DND-41 (cell line): Measurements from ENCODE around the gene HEYL.

Source experiments
- ATAC-seq: fragments of 200-7000 bp; cut with Tn5 transposase; 3 replicates; pipeline ENCODE4 v1.9.1; 2021; ENCODE audit warnings: low read depth; ENCODE audit not compliant: insufficient read depth
- DNase-seq: peaks from one replicate; pipeline ENCODE4 v3.0.0-alpha.2; 2020
- H2AFZ ChIP-seq: 2 replicates; pipeline ENCODE4 v1.6.0; 2012; ENCODE audit warnings: low read depth, low read length
- H3K27ac ChIP-seq: 2 replicates; pipeline ENCODE4 v1.5.1; 2012; ENCODE audit warnings: low read length, inconsistent platforms
- H3K27me3 ChIP-seq: fragments of 200-600 bp; sonication (generic); 2 replicates; pipeline ENCODE4 v1.6.0; 2012; ENCODE audit warnings: low read length, mild to moderate bottlenecking, inconsistent platforms; ENCODE audit not compliant: insufficient read depth, poor library complexity
- H3K36me3 ChIP-seq: 2 replicates; pipeline ENCODE4 v1.5.1; 2012; ENCODE audit warnings: low read length, inconsistent platforms; ENCODE audit not compliant: insufficient read depth
- H3K4me1 ChIP-seq: 2 replicates; pipeline ENCODE4 v1.5.1; 2012; ENCODE audit warnings: mild to moderate bottlenecking, low read length; ENCODE audit not compliant: insufficient read depth
- H3K4me2 ChIP-seq: 2 replicates; pipeline ENCODE4 v1.6.0; 2012; ENCODE audit warnings: mild to moderate bottlenecking, moderate library complexity, low read length, inconsistent platforms; ENCODE audit not compliant: insufficient read depth
- H3K4me3 ChIP-seq, 2 experiments: fragments of 200-600 bp in 1 of 2; shearing (Covaris generic) in 1 of 2; 2 replicates each; pipeline ENCODE4 v1.5.1; 2012 to 2016; ENCODE audit warnings: inconsistent platforms in 2 of 2, low read length in 2 of 2, mild to moderate bottlenecking in 2 of 2, low read depth in 1 of 2, moderate library complexity in 1 of 2
- H3K79me2 ChIP-seq: 2 replicates; pipeline ENCODE4 v1.6.0; 2012; ENCODE audit warnings: low read length, inconsistent platforms; ENCODE audit not compliant: insufficient read depth
- H3K9ac ChIP-seq: 2 replicates; pipeline ENCODE4 v1.6.0; 2012; ENCODE audit warnings: low read depth, mild to moderate bottlenecking, inconsistent platforms, low read length, moderate library complexity
- H3K9me3 ChIP-seq: 2 replicates; pipeline ENCODE4 v1.5.1; 2012; ENCODE audit warnings: low read length, moderate library complexity, mild to moderate bottlenecking, inconsistent platforms; ENCODE audit not compliant: insufficient read depth, severe bottlenecking
- H4K20me1 ChIP-seq: 2 replicates; pipeline ENCODE4 v1.6.0; 2012; ENCODE audit warnings: low read length; ENCODE audit not compliant: insufficient read depth
- EZH2 ChIP-seq: IDR thresholded peaks from 3 replicates; pipeline ENCODE4 v1.6.1; 2012; ENCODE audit warnings: borderline replicate concordance, low read depth, mild to moderate bottlenecking, moderate library complexity, low read length, inconsistent platforms; ENCODE audit not compliant: severe bottlenecking
- TF ChIP-seq, protein P1 (sequence below): IDR thresholded peaks from 2 replicates; pipeline ENCODE4 v1.5.1; 2012; ENCODE audit warnings: borderline replicate concordance, low read length, moderate library complexity, mild to moderate bottlenecking; ENCODE audit not compliant: poor library complexity, severe bottlenecking; ENCODE audit errors: extremely low read depth

Gene HEYL

DNA sequence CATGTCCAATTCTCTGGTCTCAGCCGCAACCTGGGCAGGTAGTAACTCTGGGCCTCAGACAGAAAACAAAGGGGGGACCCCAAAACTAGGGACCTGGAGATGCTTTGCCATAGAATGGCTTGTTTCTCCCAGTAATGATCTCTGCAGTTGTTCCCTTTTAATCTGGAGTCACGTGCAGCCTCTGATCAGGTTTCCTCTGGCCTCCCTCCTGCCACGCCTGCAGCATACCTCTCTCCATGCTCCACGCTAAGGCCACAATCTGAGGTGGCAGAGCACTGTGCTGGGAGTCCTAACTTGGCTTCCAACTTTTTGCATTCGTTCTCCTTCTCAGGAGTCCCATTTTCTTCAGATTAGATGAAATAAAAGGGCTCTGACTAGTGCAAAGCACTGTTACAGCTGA lies 64.8 kb downstream of the HEYL start:
- peak overlapping the region; percentile 79 to 97; a peak in 3 of 4 replicates for H3K4me3 ChIP-seq
- DNase-seq (no peak), ATAC-seq (no peak)
- H4K20me1 ChIP-seq = peaks cover 59% of the 10 kb centered on the region
- H2AFZ ChIP-seq = no peak overlapping the region
- no peak for TF ChIP-seq EZH2
- TF ChIP-seq, protein P1, sequence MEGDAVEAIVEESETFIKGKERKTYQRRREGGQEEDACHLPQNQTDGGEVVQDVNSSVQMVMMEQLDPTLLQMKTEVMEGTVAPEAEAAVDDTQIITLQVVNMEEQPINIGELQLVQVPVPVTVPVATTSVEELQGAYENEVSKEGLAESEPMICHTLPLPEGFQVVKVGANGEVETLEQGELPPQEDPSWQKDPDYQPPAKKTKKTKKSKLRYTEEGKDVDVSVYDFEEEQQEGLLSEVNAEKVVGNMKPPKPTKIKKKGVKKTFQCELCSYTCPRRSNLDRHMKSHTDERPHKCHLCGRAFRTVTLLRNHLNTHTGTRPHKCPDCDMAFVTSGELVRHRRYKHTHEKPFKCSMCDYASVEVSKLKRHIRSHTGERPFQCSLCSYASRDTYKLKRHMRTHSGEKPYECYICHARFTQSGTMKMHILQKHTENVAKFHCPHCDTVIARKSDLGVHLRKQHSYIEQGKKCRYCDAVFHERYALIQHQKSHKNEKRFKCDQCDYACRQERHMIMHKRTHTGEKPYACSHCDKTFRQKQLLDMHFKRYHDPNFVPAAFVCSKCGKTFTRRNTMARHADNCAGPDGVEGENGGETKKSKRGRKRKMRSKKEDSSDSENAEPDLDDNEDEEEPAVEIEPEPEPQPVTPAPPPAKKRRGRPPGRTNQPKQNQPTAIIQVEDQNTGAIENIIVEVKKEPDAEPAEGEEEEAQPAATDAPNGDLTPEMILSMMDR = no peak
- H3K27ac ChIP-seq = peak overlapping the region; percentile 81
- H3K27me3 ChIP-seq = no peaks in the 10 kb centered on the region
- H3K36me3 ChIP-seq = peaks cover 61% of the 10 kb centered on the region
- H3K4me1 ChIP-seq = peaks cover 49% of the 10 kb centered on the region
- H3K79me2 ChIP-seq = peaks cover 64% of the 10 kb centered on the region
- no peaks in the 10 kb centered on the region for H3K9me3 ChIP-seq
- peak overlapping the region; percentile 93 for H3K9ac ChIP-seq
- H3K4me2 ChIP-seq = peak overlapping the region; percentile 88
